ENCODE results near the gene HDAC11. TPM values are rescaled to one million over a fixed set of nuclear protein-coding genes. Genes with fewer than 3 reads are reported as not detected.
"Not testable (repeated sequence)": the region's sequence is repeated elsewhere in the genome, so short reads cannot be mapped to it uniquely, and the experiment has no call there.

The HDAC11 gene
- 6.6 and 7.0 TPM in 2 replicates for total RNA-seq (2021)
- long read RNA-seq, transcript HDAC11-203 (7 exons, 1,018 nt), result minor isoform, 5 of 45 reads
- long read RNA-seq, transcript HDAC11-201 (10 exons, 2,960 nt), result major isoform, 19 of 45 reads
- long read RNA-seq, partial matches to known transcripts, result 2 of 45 reads
- long read RNA-seq, other reads (novel, unspliced or antisense), result 15 of 45 reads

GRCh38 chr3:13479582-13480339 lies at the start of gene HDAC11:
HDAC11 (plus strand) TSS chr3:13480306; CDS start chr3:13480348, 42 bp downstream.
- Histone ChIP-seq H4K5ac (ENCODE audit: insufficient read length, low read depth, low read length) (no peak within 1 kb of the TSS), H2BK5ac (ENCODE audit: insufficient read length, low read length) (no peak within 1 kb of the TSS), H4K8ac (replicated peaks; ENCODE audit: insufficient read length, low read depth, low read length) (no peak within 1 kb of the TSS), H3K23me2 (ENCODE audit: insufficient read length, low read depth, low read length, poor library complexity, severe bottlenecking) (peaks cover 3% of the 10 kb centered on the region), H3K79me2 (ENCODE audit: insufficient read depth, low read length) (no peaks in the 10 kb centered on the region), H2BK15ac (ENCODE audit: low read depth, low read length) (no peak within 1 kb of the TSS), H2BK20ac (ENCODE audit: low read depth, low read length, poor library complexity, severe bottlenecking) (no peak within 1 kb of the TSS), H3K56ac (ENCODE audit: insufficient read length, low read depth, low read length) (no peak within 1 kb of the TSS), H3K4me1 (ENCODE audit: insufficient read depth, low read length) (peaks cover 4% of the 10 kb centered on the region; the same call in 1 of the 2 replicates), H3K27ac (ENCODE audit: insufficient read length, low read depth, low read length) (no peak within 1 kb of the TSS), H2BK12ac (ENCODE audit: insufficient read length, low read depth, low read length) (no peak within 1 kb of the TSS), H2BK120ac (ENCODE audit: low read depth, low read length, poor library complexity, severe bottlenecking) (no peak within 1 kb of the TSS), H3K27me3 (ENCODE audit: insufficient read depth, low read length) (no peaks in the 10 kb centered on the region; the same call in 1 of the 2 replicates), H3K4ac (ENCODE audit: low read depth, low read length) (no peak within 1 kb of the TSS), H3K23ac (ENCODE audit: insufficient read length, low read depth, low read length) (no peak within 1 kb of the TSS), H3K4me2 (ENCODE audit: insufficient read depth, insufficient read length, low read length) (peak within 1 kb of the TSS; percentile 55), H4K91ac (ENCODE audit: insufficient read length, low read depth, low read length) (no peak within 1 kb of the TSS), H4K20me1 (ENCODE audit: control insufficient read depth, insufficient read depth, insufficient read length) (no peaks in the 10 kb centered on the region), H3K18ac (ENCODE audit: insufficient read length, low read depth, low read length) (no peak within 1 kb of the TSS), H2AK5ac (ENCODE audit: insufficient read length, low read length) (no peak within 1 kb of the TSS), H2AFZ (ENCODE audit: low read length) (no peak within 1 kb of the TSS), H3K79me1 (ENCODE audit: insufficient read depth, low read depth, low read length, poor library complexity, severe bottlenecking) (no peaks in the 10 kb centered on the region), H3T11ph (ENCODE audit: low read length) (no peak within 1 kb of the TSS), H3K9me3 (ENCODE audit: control insufficient read depth, low read depth, low read length) (no peaks in the 10 kb centered on the region), H3K14ac (ENCODE audit: insufficient read depth, low read length) (peak within 1 kb of the TSS; percentile 74), H3K9ac (ENCODE audit: extremely low read depth, insufficient read length, low read length) (peak within 1 kb of the TSS; percentile 36)
- Mint-ChIP-seq H3K4me1 (peaks cover 20 to 39% of the 10 kb centered on the region in 2 experiments), H3K9me3 (no peaks in the 10 kb centered on the region), H3K27me3 (ENCODE audit: low read depth) (peaks cover 35% of the 10 kb centered on the region), H3K4me3 (peak within 1 kb of the TSS; percentile 79 to 89), H3K27ac (peak within 1 kb of the TSS; percentile 65 to 96 (median 89); a peak in 5 of 7 replicates), H3K36me3 (ENCODE audit: insufficient read depth in 1 of 3, low read depth in 3 of 3) (peaks cover 0 to 5% (median 0%) of the 10 kb centered on the region in 3 experiments; a peak in 4 of 7 replicates)
- no peak for TF ChIP-seq CTCF (conservative IDR thresholded peaks at IDR 0.05)
- no CpG with 5 or more reads among the region's 67 CpGs for WGBS (ENCODE audit: extremely low coverage, insufficient read length, low lambda C conversion rate)
- peak; percentile 99 for DNase-seq

- not testable (repeated sequence) for H3T11ph ChIP-seq (ENCODE audit: low read length); H3K4me3 Mint-ChIP-seq; H3K4ac ChIP-seq (ENCODE audit: low read depth, low read length); H2BK20ac ChIP-seq (ENCODE audit: low read depth, low read length, poor library complexity, severe bottlenecking); H3K23me2 ChIP-seq (ENCODE audit: insufficient read length, low read depth, low read length, poor library complexity, severe bottlenecking); H3K79me1 ChIP-seq (ENCODE audit: insufficient read depth, low read depth, low read length, poor library complexity, severe bottlenecking); H3K9ac ChIP-seq (ENCODE audit: extremely low read depth, insufficient read length, low read length); H3K27me3 Mint-ChIP-seq (ENCODE audit: low read depth); H2AK5ac ChIP-seq (ENCODE audit: insufficient read length, low read length); H3K18ac ChIP-seq (ENCODE audit: insufficient read length, low read depth, low read length); H3K36me3 Mint-ChIP-seq (ENCODE audit: insufficient read depth in 1 of 3, low read depth in 3 of 3); H4K20me1 ChIP-seq (ENCODE audit: control insufficient read depth, insufficient read depth, insufficient read length); H3K56ac ChIP-seq (ENCODE audit: insufficient read length, low read depth, low read length); H3K27ac ChIP-seq (ENCODE audit: insufficient read length, low read depth, low read length); H3K27me3 ChIP-seq (ENCODE audit: insufficient read depth, low read length); H3K14ac ChIP-seq (ENCODE audit: insufficient read depth, low read length); H4K91ac ChIP-seq (ENCODE audit: insufficient read length, low read depth, low read length); H4K5ac ChIP-seq (ENCODE audit: insufficient read length, low read depth, low read length); H2BK15ac ChIP-seq (ENCODE audit: low read depth, low read length); H3K4me1 ChIP-seq (ENCODE audit: insufficient read depth, low read length); H4K8ac ChIP-seq (replicated peaks; ENCODE audit: insufficient read length, low read depth, low read length); H2BK120ac ChIP-seq (ENCODE audit: low read depth, low read length, poor library complexity, severe bottlenecking); H2BK5ac ChIP-seq (ENCODE audit: insufficient read length, low read length); H2BK12ac ChIP-seq (ENCODE audit: insufficient read length, low read depth, low read length); H3K23ac ChIP-seq (ENCODE audit: insufficient read length, low read depth, low read length); H2AFZ ChIP-seq (ENCODE audit: low read length); H3K9me3 Mint-ChIP-seq; H3K79me2 ChIP-seq (ENCODE audit: insufficient read depth, low read length); DNase-seq; H3K9me3 ChIP-seq (ENCODE audit: control insufficient read depth, low read depth, low read length); H3K27ac Mint-ChIP-seq; H3K4me2 ChIP-seq (ENCODE audit: insufficient read depth, insufficient read length, low read length)
- H3K4me1 Mint-ChIP-seq, result peaks cover 12% of the 10 kb centered on the region in 2 experiments
- WGBS (ENCODE audit: extremely low coverage, insufficient read length, low lambda C conversion rate), result no CpG with 5 or more reads among the region's 2 CpGs
Measured at GRCh38 chr3:13430411-13430875, 49.7 kb upstream of the HDAC11 start.

All from H9 (cell line).